NT2/D1 (cell line): ENCODE measurements around the gene GNRH2.

Experiments
- SUZ12 ChIP-seq: IDR thresholded peaks from 2 replicates; pipeline ENCODE4 v1.6.1; 2011; ENCODE audit not compliant: insufficient read length, insufficient read depth; ENCODE audit errors: extremely low read depth
- ZNF274 ChIP-seq: IDR thresholded peaks from 2 replicates; pipeline ENCODE4 v1.6.1; 2011; ENCODE audit warnings: mild to moderate bottlenecking, low read depth, low read length

- TF ChIP-seq SUZ12 (no peak), ZNF274 (no peak)
These were observed 34.3 kb downstream of the GNRH2 start for GRCh38 chr20:3077618-3078134.
